ENCODE results near the gene HOXB4. TPM values are rescaled to one million over a fixed set of nuclear protein-coding genes. Genes with fewer than 3 reads are reported as not detected.

Gene HOXB4
- total RNA-seq, 1 experiment from 2014 or later, result 0.78 TPM

DNA sequence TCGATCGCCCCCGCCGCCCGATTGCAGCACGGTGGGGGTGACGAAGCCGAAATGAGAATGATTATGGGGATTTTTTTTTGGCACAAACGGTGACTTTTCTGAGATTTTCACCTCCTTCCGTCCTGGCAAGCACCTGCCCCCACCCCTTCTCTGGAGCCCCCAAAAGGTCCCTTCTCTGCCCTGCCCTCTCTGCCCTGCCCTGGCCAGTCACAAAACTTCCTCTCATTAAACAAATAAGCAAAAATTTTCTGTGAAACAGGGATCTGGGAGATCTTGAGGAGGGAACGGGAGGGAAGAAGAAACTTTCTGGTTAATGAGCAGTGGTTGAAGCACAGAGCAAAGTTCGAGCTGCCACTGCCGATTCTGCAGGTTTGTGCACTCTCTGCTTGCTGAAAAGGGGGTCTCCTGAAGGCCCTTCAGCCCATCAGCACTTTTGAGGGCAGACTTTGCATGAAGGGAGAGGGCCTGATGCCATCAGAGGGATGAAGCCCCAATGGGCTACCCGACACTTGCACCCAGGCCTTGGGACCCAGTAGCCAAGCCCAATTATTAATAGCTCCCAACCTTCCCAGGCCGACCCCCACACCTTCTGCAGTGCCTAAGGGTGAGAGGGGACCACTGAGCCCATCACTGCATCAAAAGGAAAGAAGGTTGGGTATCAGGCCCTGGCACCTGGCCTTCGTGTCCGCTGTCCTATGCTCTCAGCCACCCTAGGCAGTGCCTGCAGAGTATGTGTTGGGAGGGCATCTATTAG, 38.0 kb upstream of the HOXB4 start:
- no peak for DNase-seq (ENCODE audit: low spot score)
- in situ Hi-C loops (cut with HindIII; ENCODE audit: low sequenced_read_pairs), result no loop called here

- in situ Hi-C loops (cut with HindIII; ENCODE audit: low sequenced_read_pairs), result no loop called here
- DNase-seq (ENCODE audit: low spot score), result no peak
Observed at GRCh38 chr17:48615047-48615962, 37.2 kb upstream of the HOXB4 start, which contains the start of gene HOXB8. Gene HOXB8, minus strand, starts transcription at chr17:48615292. Its CDS starts 588 bp downstream, at chr17:48614704.

DNA sequence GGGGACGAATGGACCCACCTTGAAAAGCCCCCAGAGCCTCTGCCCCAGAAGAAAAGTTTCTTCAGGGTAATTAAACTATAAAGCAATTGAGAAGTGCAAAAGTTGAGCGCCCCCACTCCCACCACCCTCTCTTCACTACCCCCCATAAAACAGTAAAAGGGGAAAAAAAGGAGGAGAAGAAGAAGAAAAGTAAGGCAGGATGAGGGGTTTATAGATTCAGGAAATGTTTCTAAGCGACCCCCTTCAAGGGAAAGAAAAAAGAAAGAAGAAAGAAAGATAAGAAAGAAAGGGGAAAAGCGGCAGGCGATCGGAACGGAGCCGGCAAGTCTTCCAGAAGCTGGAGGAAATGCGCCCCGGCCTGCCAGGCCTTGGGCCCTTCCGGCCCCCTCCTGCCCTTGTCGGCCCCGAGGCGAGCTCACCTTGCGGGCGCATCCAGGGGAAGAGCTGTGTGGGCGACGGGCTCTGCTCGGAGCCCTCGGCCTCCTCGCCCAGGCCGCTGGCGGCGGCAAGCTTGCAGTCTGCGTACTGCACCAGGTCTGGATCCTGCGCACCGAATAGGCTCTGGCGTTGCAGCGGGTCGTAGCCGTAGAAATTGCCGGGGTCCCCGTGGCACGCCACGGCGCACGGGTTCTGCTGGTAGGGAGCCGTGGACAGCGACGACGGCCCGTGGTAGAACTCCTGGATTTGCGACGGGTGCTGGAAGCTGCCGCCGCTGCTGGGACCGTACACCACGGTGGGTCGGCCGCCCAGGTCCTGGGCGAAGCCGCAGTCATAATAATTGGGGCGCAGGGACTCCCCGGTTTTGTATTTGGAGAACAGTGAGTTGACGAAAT, 35.9 kb upstream of the HOXB4 start:
- no peak for DNase-seq (ENCODE audit: low spot score)
- in situ Hi-C loops (cut with HindIII; ENCODE audit: low sequenced_read_pairs), result no loop called here

- in situ Hi-C loops (cut with HindIII; ENCODE audit: low sequenced_read_pairs), result no loop called here
Observed at GRCh38 chr17:48612854-48613691, 34.9 kb upstream of the HOXB4 start.

GRCh38 chr17:48612456-48612853, 34.3 kb upstream of the HOXB4 start:
- in situ Hi-C loops (cut with HindIII; ENCODE audit: low sequenced_read_pairs), result no loop called here
- DNase-seq (ENCODE audit: low spot score), result no peak

More at GRCh38 chr17:48612854-48613691, 34.9 kb upstream of the HOXB4 start:
- DNase-seq (ENCODE audit: low spot score), result no peak

GRCh38 chr17:48611681-48612455, 33.7 kb upstream of the HOXB4 start:
- in situ Hi-C loops (cut with HindIII; ENCODE audit: low sequenced_read_pairs), result no loop called here
- no peak for DNase-seq (ENCODE audit: low spot score)

GRCh38 chr17:48611213-48611612, 33.1 kb upstream of the HOXB4 start:
- in situ Hi-C loops (cut with HindIII; ENCODE audit: low sequenced_read_pairs), result no loop called here

GRCh38 chr17:48610282-48611211, 32.4 kb upstream of the HOXB4 start, which contains the start of gene HOXB7:
Gene HOXB7, minus strand, starts transcription at chr17:48611017. Its CDS starts 99 bp downstream, at chr17:48610918.
- in situ Hi-C loops (cut with HindIII; ENCODE audit: low sequenced_read_pairs), result no loop called here
- DNase-seq (ENCODE audit: low spot score), result no peak

More at GRCh38 chr17:48611213-48611612, 33.1 kb upstream of the HOXB4 start:
- no peak for DNase-seq (ENCODE audit: low spot score)

- in situ Hi-C loops (cut with HindIII; ENCODE audit: low sequenced_read_pairs), result no loop called here
- no peak for DNase-seq (ENCODE audit: low spot score)
Observed at GRCh38 chr17:48609759-48610281, 31.7 kb upstream of the HOXB4 start.

- DNase-seq (ENCODE audit: low spot score), result no peak
- in situ Hi-C loops (cut with HindIII; ENCODE audit: low sequenced_read_pairs), result no loop called here
Observed at GRCh38 chr17:48609033-48609432, 30.9 kb upstream of the HOXB4 start.

DNA sequence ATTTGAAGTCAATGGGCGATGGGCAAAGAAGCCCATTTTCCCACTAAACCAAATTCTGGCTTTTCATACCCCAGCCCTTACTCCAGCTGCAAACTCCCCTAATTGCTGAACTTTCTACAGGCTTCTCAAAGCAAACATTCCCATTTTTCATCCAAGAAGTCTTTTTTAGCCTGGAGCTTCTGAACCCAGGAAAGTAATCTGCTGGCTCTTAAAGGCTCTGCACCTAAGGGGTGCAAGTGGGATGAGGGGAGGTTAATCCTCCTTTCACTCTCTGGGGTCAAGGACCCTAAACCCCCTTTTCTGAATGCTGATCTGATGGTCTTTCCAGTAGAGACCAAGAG, 30.3 kb upstream of the HOXB4 start:
- in situ Hi-C loops (cut with HindIII; ENCODE audit: low sequenced_read_pairs), result no loop called here

DNA sequence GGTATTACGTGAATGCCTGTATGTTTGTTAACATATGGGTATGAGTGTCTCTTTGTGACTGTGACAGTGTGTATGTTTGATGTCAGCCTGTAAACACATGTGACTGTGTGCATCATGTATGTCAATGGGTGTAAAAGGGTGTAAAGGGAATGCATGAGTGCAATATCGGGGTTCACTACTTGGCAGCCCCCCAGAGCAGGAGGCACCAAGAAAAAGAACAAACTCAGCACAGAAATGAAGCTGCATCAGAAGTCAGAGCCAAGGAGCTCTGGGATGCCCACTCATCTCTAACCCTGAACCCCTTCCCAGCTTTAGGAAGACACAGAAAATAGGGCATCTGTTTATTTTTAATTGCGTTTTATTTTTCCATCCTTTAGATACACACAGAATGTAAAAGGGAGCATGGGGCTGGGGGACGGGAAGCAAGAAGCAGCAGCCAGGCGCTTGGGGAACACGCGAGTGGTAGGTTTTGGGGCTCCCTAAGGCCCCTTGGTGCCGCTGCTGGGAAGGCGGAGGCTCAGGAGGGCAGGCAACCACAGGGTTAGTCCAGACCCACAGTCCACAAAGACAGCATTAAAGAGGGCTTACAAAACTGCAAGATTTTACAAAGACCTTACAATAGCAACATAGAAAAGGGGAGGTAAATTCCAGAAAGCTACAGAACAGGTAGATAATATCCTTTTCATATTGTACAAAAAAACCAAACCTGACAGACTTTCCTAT, 28.9 kb upstream of the HOXB4 start:
- in situ Hi-C loops (cut with HindIII; ENCODE audit: low sequenced_read_pairs), result no loop called here

More for the DNA sequence above, 30.3 kb upstream of the HOXB4 start:
- DNase-seq (ENCODE audit: low spot score), result no peak

DNA sequence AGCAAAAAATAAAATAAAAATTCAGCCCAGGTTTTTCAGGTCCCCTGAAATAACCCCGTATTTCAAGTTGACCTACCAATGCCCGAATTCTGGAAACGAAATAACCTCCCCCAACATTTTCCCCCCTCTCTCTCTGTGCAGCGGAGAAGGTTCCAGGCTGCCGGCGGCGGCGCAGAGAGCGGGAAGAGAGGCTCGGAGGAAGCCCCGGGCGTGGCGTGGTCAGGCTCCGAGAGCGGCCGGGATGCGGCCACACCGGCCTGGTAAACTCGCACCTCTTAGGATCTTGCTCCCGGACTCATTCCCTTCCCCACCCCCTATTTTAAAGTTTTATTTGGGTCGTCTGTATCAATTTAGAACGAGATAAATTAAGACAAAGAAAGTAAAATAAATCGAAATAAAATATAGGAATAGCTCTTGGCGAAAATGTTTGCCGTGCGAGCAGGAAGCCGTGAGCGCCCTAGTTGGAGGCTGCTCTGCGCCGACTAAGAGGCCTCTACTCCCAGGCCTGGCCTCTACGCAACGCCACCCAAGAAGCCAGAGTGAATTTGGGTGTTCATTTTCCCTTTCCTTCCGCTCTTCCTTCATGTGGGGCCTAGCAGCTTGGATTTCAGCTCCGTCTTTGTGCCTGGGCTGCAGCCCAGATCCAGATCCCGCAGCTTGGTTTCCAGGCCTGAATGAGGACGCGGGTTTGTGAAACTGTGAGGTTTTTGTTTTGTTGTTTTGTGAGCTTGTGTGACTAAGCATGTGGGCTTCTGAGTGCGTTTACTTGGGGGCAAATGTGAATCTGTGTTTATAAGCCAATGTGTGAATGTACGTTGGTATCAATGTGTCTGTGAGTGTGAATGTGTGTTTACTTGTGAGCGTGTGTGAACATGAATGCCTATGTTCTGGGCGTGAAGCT, 28.1 kb upstream of the HOXB4 start:
- DNase-seq (ENCODE audit: low spot score), result no peak

More for the DNA sequence above, 28.9 kb upstream of the HOXB4 start:
- DNase-seq (ENCODE audit: low spot score), result no peak

GRCh38 chr17:48605409-48605919, 27.3 kb upstream of the HOXB4 start:
- no peak for DNase-seq (ENCODE audit: low spot score)
- in situ Hi-C loops (cut with HindIII; ENCODE audit: low sequenced_read_pairs), result no loop called here

More for the DNA sequence above, 28.1 kb upstream of the HOXB4 start:
- in situ Hi-C loops (cut with HindIII; ENCODE audit: low sequenced_read_pairs), result no loop called here

All from G401 (cell line).